SU-DHL-6 (cell line): Measurements from ENCODE around the gene CSRNP3.

Experiments used
- H2AFZ ChIP-seq: fragments of 200-600 bp; sonication (generic); 2 replicates; pipeline ENCODE4 v1.6.1; 2014; ENCODE audit warnings: low read depth, mild to moderate bottlenecking, moderate library complexity, mixed read lengths, antibody characterized with exemption, low read length; ENCODE audit not compliant: severe bottlenecking
- H3F3A ChIP-seq: fragments of 200-600 bp; shearing (Covaris generic); 2 replicates; pipeline ENCODE4 v1.6.0; 2016; ENCODE audit warnings: antibody characterized with exemption, mild to moderate bottlenecking; ENCODE audit not compliant: insufficient read depth
- H3K27ac ChIP-seq: fragments of 200-600 bp; sonication (generic); 2 replicates; pipeline ENCODE4 v1.5.1; 2016; ENCODE audit warnings: low read depth, mild to moderate bottlenecking, low read length, moderate library complexity, mixed read lengths
- H3K27me3 ChIP-seq: fragments of 200-600 bp; sonication (generic), shearing (Covaris generic); 2 replicates; pipeline ENCODE4 v1.6.0; 2014; ENCODE audit warnings: mild to moderate bottlenecking, low read length
- H3K36me3 ChIP-seq: fragments of 200-600 bp; sonication (generic); 2 replicates; pipeline ENCODE4 v1.6.1; 2014; ENCODE audit warnings: mild to moderate bottlenecking, low read length, mixed read lengths
- H3K4me2 ChIP-seq: fragments of 300-600, 200-600 bp; shearing (Covaris generic), sonication (generic); 2 replicates; pipeline ENCODE4 v1.6.0; 2014; ENCODE audit warnings: low read length, low read depth, mild to moderate bottlenecking; ENCODE audit not compliant: poor library complexity, severe bottlenecking
- H3K4me3 ChIP-seq: fragments of 200-600 bp; sonication (generic); 2 replicates; pipeline ENCODE4 v1.5.1; 2014; ENCODE audit warnings: antibody characterized with exemption, low read length, mild to moderate bottlenecking, mixed read lengths; ENCODE audit not compliant: insufficient read depth, poor library complexity, severe bottlenecking
- H3K79me2 ChIP-seq: fragments of 200-600 bp; sonication (generic); 2 replicates; pipeline ENCODE4 v1.6.1; 2014; ENCODE audit warnings: mild to moderate bottlenecking, low read length, moderate library complexity; ENCODE audit not compliant: insufficient read depth
- H3K9ac ChIP-seq: fragments of 200-600 bp; sonication (generic); 2 replicates; pipeline ENCODE4 v1.7.0; 2014; ENCODE audit warnings: mild to moderate bottlenecking, low read length
- H3K9me2 ChIP-seq: fragments of 200-600 bp; sonication (generic); replicated peaks from 2 replicates; pipeline ENCODE4 v1.6.1; 2014; ENCODE audit warnings: low read length; ENCODE audit not compliant: insufficient read depth
- H3K9me3 ChIP-seq: fragments of 200-600 bp; sonication (generic); 2 replicates; pipeline ENCODE4 v1.6.1; 2014; ENCODE audit warnings: low read length, mixed read lengths; ENCODE audit not compliant: insufficient read depth
- H4K20me1 ChIP-seq: fragments of 200-600 bp; sonication (generic); 2 replicates; pipeline ENCODE4 v1.6.1; 2014; ENCODE audit warnings: low read depth, mild to moderate bottlenecking, antibody characterized with exemption, low read length, moderate library complexity, mixed read lengths
- EZH2phosphoT487 ChIP-seq: fragments of 200-600 bp; sonication (generic), shearing (Covaris generic); conservative IDR thresholded peaks from 2 replicates; pipeline ENCODE4 v1.6.1; 2018; ENCODE audit warnings: mild to moderate bottlenecking, antibody characterized with exemption, low read length, moderate library complexity, mixed read lengths
- TF ChIP-seq, protein P1 (sequence below): fragments of 200-600 bp; sonication (generic); IDR thresholded peaks from one replicate; pipeline ENCODE4 v1.5.1; 2017; ENCODE audit warnings: antibody characterized with exemption, mild to moderate bottlenecking, low read length, moderate library complexity; ENCODE audit not compliant: insufficient read depth, poor library complexity, severe bottlenecking

CSRNP3 gene

GRCh38 chr2:165678882-165679281 is 209.4 kb downstream of the CSRNP3 start:
- Histone ChIP-seq H3K36me3 (no peaks in the 10 kb centered on the region), H3K27me3 (no peaks in the 10 kb centered on the region), H3K9me2 (no peaks in the 10 kb centered on the region), H3K27ac (no peak overlapping the region), H3F3A (no peaks in the 10 kb centered on the region), H3K9ac (no peak overlapping the region), H4K20me1 (no peaks in the 10 kb centered on the region), H3K4me3 (no peak overlapping the region), H3K9me3 (no peaks in the 10 kb centered on the region), H2AFZ (no peak overlapping the region), H3K79me2 (no peaks in the 10 kb centered on the region), H3K4me2 (no peak overlapping the region)
- TF ChIP-seq, protein P1, sequence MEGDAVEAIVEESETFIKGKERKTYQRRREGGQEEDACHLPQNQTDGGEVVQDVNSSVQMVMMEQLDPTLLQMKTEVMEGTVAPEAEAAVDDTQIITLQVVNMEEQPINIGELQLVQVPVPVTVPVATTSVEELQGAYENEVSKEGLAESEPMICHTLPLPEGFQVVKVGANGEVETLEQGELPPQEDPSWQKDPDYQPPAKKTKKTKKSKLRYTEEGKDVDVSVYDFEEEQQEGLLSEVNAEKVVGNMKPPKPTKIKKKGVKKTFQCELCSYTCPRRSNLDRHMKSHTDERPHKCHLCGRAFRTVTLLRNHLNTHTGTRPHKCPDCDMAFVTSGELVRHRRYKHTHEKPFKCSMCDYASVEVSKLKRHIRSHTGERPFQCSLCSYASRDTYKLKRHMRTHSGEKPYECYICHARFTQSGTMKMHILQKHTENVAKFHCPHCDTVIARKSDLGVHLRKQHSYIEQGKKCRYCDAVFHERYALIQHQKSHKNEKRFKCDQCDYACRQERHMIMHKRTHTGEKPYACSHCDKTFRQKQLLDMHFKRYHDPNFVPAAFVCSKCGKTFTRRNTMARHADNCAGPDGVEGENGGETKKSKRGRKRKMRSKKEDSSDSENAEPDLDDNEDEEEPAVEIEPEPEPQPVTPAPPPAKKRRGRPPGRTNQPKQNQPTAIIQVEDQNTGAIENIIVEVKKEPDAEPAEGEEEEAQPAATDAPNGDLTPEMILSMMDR, result no peak
- TF ChIP-seq EZH2phosphoT487, result no peak

GRCh38 chr2:165679621-165680020 is 210.1 kb downstream of the CSRNP3 start:
- Histone ChIP-seq H3K4me2 (no peak overlapping the region), H3K9me2 (no peaks in the 10 kb centered on the region), H3K36me3 (no peaks in the 10 kb centered on the region), H3K27me3 (no peaks in the 10 kb centered on the region), H3K9ac (no peak overlapping the region), H3K27ac (no peak overlapping the region), H4K20me1 (no peaks in the 10 kb centered on the region), H3K9me3 (no peaks in the 10 kb centered on the region), H3K4me3 (no peak overlapping the region), H3F3A (no peaks in the 10 kb centered on the region), H2AFZ (no peak overlapping the region), H3K79me2 (no peaks in the 10 kb centered on the region)
- TF ChIP-seq, protein P1, result no peak
- no peak for TF ChIP-seq EZH2phosphoT487

DNA sequence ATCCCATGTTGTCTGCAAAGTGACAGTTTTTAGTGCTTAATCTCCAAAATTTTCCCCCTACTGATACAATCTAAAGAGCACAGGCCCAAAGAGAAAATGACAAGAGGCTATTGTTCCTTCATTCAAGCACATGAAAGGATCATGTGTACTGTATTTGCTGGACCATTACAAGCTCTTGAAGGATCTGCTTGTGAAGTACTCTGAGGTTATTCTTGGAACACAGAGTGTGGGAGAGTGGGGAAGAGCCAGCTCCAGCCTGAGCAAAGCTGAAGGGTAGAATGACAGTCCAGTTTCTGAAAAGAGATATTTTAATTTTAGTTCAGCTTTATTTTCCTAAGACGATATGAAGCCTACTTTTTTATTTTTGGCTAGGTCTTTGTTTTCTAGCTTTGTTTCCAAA is 212.3 kb downstream of the CSRNP3 start:
- Histone ChIP-seq H3F3A (no peaks in the 10 kb centered on the region), H3K36me3 (no peaks in the 10 kb centered on the region), H3K9ac (no peak overlapping the region), H3K79me2 (no peaks in the 10 kb centered on the region), H3K27ac (no peak overlapping the region), H4K20me1 (no peaks in the 10 kb centered on the region), H3K9me2 (no peaks in the 10 kb centered on the region), H3K27me3 (no peaks in the 10 kb centered on the region), H3K4me2 (no peak overlapping the region), H3K4me3 (no peak overlapping the region), H3K9me3 (no peaks in the 10 kb centered on the region), H2AFZ (no peak overlapping the region)
- TF ChIP-seq, protein P1, result no peak
- TF ChIP-seq EZH2phosphoT487, result no peak
